CD4-positive, alpha-beta T cell (primary cell): ENCODE results near the gene ELF1. TPM values are rescaled to one million over a fixed set of nuclear protein-coding genes. Genes with fewer than 3 reads are reported as not detected.

ENCODE experiments used
- ATAC-seq: fragments of 200-7000 bp; cut with Tn5 transposase; one replicate; pipeline ENCODE4 v1.10.0; 2022; ENCODE audit warnings: mild to moderate bottlenecking; ENCODE audit not compliant: poor library complexity
- CTCF ChIA-PET: fragments of 350-600 bp; sonication (Branson Sonifier 250); formaldehyde crosslinking; loops from one replicate; lab custom pipeline; 2021; ENCODE audit warnings: antibody characterized with exemption, inconsistent platforms; lab: Charles Lee
- POLR2A ChIA-PET: fragments of 350-600 bp; sonication (Branson Sonifier 250); formaldehyde crosslinking; loops from one replicate; lab custom pipeline; 2021; ENCODE audit warnings: antibody characterized with exemption, inconsistent platforms; lab: Charles Lee
- DNase-seq, 14 experiments: peaks; one replicate each; pipeline ENCODE4 v3.0.0-alpha.2; 2013 to 2020; ENCODE audit warnings: mixed read lengths in 2 of 14
- H3K27ac ChIP-seq, 2 donors: one replicate each; pipeline versions ENCODE4 v1.5.1 to v1.7.0; 2013; ENCODE audit warnings: low read length in 2 of 2, low read depth in 1 of 2, mild to moderate bottlenecking in 1 of 2
- H3K27me3 ChIP-seq, 2 experiments: 1 replicate in 1 of 2; 2 replicates in 1 of 2; pipeline versions ENCODE4 v1.6.1 to v1.7.0; 2013; ENCODE audit warnings: low read length in 2 of 2, control low read depth in 1 of 2, mild to moderate bottlenecking in 1 of 2, moderate library complexity in 1 of 2; ENCODE audit not compliant: insufficient read depth in 2 of 2, control insufficient read depth in 1 of 2
- H3K36me3 ChIP-seq: one replicate; pipeline ENCODE4 v1.6.1; 2013; ENCODE audit warnings: low read length, control low read depth; ENCODE audit not compliant: insufficient read depth
- H3K4me1 ChIP-seq: one replicate; pipeline ENCODE4 v1.6.1; 2013; ENCODE audit warnings: low read length, control low read depth; ENCODE audit not compliant: insufficient read depth
- H3K4me3 ChIP-seq: one replicate; pipeline ENCODE4 v1.5.1; 2013; ENCODE audit warnings: mild to moderate bottlenecking, low read length, moderate library complexity
- H3K9me3 ChIP-seq, 2 experiments: 1 replicate in 1 of 2; 2 replicates in 1 of 2; pipeline versions ENCODE4 v1.6.1 to v1.7.0; 2013; ENCODE audit warnings: low read length in 2 of 2, mild to moderate bottlenecking in 2 of 2, control low read depth in 1 of 2, moderate library complexity in 1 of 2; ENCODE audit not compliant: control insufficient read depth in 1 of 2, insufficient read depth in 1 of 2
- H3K27ac Mint-ChIP-seq: one replicate; pipeline ENCODE4 v1.8.0; 2020; ENCODE audit warnings: mixed read lengths
- H3K27me3 Mint-ChIP-seq: one replicate; pipeline ENCODE4 v1.8.0; 2021; ENCODE audit warnings: mixed read lengths
- H3K36me3 Mint-ChIP-seq: one replicate; pipeline ENCODE4 v1.8.0; 2021; ENCODE audit warnings: low read depth, mixed read lengths
- H3K4me1 Mint-ChIP-seq: one replicate; pipeline ENCODE4 v1.8.0; 2021; ENCODE audit warnings: low read depth, mixed read lengths
- H3K4me3 Mint-ChIP-seq: one replicate; pipeline ENCODE4 v1.8.0; 2020; ENCODE audit warnings: mild to moderate bottlenecking, mixed read lengths
- H3K9me3 Mint-ChIP-seq: one replicate; pipeline ENCODE4 v1.8.0; 2020; ENCODE audit warnings: mixed read lengths
- CTCF ChIP-seq: fragments of 200-600 bp; IDR thresholded peaks from one replicate; pipeline ENCODE4 v1.8.0; 2022; ENCODE audit warnings: antibody characterized with exemption, mild to moderate bottlenecking
- intact Hi-C, 2 experiments: fragments of 100-400 bp; cut with DNase I in 1 of 2; cut with micrococcal nuclease in 1 of 2; formaldehyde crosslinking; loops; one replicate each; pipeline versions ENCODE4 v1.15.1 to v1.9.0; 2023 to 2025; cut with DNase I, micrococcal nuclease
- total RNA-seq, 174 experiments: library from RNA in 2 of 174; stranded (reverse) in 2 of 174; gene quantifications; one replicate each; pipeline ENCODE4 v1.2.3 and lab custom pipeline; 2021 to 2026

The ELF1 gene
- total RNA-seq, 2 experiments from 2014 or later, result 354 to 358 TPM

DNA sequence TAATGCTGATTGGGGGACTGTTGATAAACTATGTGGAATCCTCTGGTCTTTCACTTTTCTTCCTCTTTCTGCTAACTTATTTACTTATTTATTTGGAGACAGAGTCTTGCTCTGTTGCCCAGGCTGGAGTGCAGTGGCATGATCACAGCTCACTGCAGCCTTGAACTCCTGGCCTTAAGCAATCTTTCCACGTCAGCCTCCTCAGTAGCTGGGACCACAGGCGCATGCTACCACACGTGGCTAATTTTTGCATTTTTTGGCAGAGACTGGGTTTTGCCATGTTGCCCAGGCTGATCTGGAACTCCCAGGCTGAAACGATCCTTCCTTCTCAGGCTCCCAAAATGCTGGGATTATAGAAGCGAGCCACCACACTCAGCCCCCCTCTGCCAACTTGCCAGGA, 77.5 kb downstream of the ELF1 start:
- H3K36me3 ChIP-seq, result peaks cover 91% of the 10 kb centered on the region
- ChIA-PET CTCF (no interaction called here), POLR2A (interaction anchor here (1.8 kb wide), 1 partner anchor 20 kb away, joined by 7 read pairs; no protein-coding TSS in a partner anchor)
- H3K9me3 Mint-ChIP-seq, result no peaks in the 10 kb centered on the region
- ATAC-seq (no peak), DNase-seq (no peak)
- H3K36me3 Mint-ChIP-seq, result peaks cover 98% of the 10 kb centered on the region
- H3K4me1 Mint-ChIP-seq, result peaks cover 63% of the 10 kb centered on the region
- H3K9me3 ChIP-seq, result no peaks in the 10 kb centered on the region
- H3K27me3 ChIP-seq, result no peaks in the 10 kb centered on the region
- H3K4me3 ChIP-seq, result no peak overlapping the region
- intact Hi-C loops, result no loop called here
- no peak for TF ChIP-seq CTCF
- no peak overlapping the region for H3K27ac ChIP-seq
- H3K27ac Mint-ChIP-seq, result peak overlapping the region; percentile 61
- H3K27me3 Mint-ChIP-seq, result no peaks in the 10 kb centered on the region
- no peaks in the 10 kb centered on the region for H3K4me1 ChIP-seq
- H3K4me3 Mint-ChIP-seq, result no peak overlapping the region

- intact Hi-C loops, result no loop called here
Measured at GRCh38 chr13:40940841-40941240, 78.3 kb downstream of the ELF1 start.

GRCh38 chr13:40933508-40934204, 85.5 kb downstream of the ELF1 start:
- CTCF ChIA-PET, result interaction anchor here (1.1 kb wide), 1 partner anchor 32 kb away, joined by 3 read pairs; no protein-coding TSS in a partner anchor
- Mint-ChIP-seq H3K4me1 (peaks cover 44% of the 10 kb centered on the region), H3K27ac (peak overlapping the region; percentile 57), H3K4me3 (peak overlapping the region; percentile 42), H3K36me3 (peaks cover 92% of the 10 kb centered on the region), H3K9me3 (no peaks in the 10 kb centered on the region), H3K27me3 (no peaks in the 10 kb centered on the region)
- intact Hi-C loops, result no loop called here
- ATAC-seq (no peak), DNase-seq (peak in 1 of 14 experiments; percentile 17)
- Histone ChIP-seq H3K9me3 (no peaks in the 10 kb centered on the region), H3K36me3 (peaks cover 75% of the 10 kb centered on the region), H3K27me3 (no peaks in the 10 kb centered on the region), H3K4me1 (peaks cover 6% of the 10 kb centered on the region), H3K27ac (no peak overlapping the region), H3K4me3 (no peak overlapping the region)
- TF ChIP-seq CTCF, result no peak
- POLR2A ChIA-PET, result interaction anchor here (1.3 to 3.3 kb wide), 2 partner anchors 13 to 126 kb away, joined by 4 to 13 read pairs; no protein-coding TSS in a partner anchor

More at GRCh38 chr13:40940841-40941240, 78.3 kb downstream of the ELF1 start:
- no peaks in the 10 kb centered on the region for H3K9me3 ChIP-seq
- no peak for ATAC-seq
- no peaks in the 10 kb centered on the region for H3K27me3 Mint-ChIP-seq
- H3K27ac Mint-ChIP-seq, result peak overlapping the region; percentile 61
- DNase-seq, result no peak
- H3K4me1 Mint-ChIP-seq, result peaks cover 61% of the 10 kb centered on the region
- no peak overlapping the region for H3K4me3 ChIP-seq
- ChIA-PET CTCF (no interaction called here), POLR2A (interaction anchor here (1.8 kb wide), 1 partner anchor 19 kb away, joined by 7 read pairs; no protein-coding TSS in a partner anchor)
- no peak overlapping the region for H3K27ac ChIP-seq
- H3K4me3 Mint-ChIP-seq, result no peak overlapping the region
- H3K36me3 ChIP-seq, result peaks cover 89% of the 10 kb centered on the region
- no peak for TF ChIP-seq CTCF
- H3K4me1 ChIP-seq, result no peaks in the 10 kb centered on the region
- no peaks in the 10 kb centered on the region for H3K27me3 ChIP-seq
- H3K9me3 Mint-ChIP-seq, result no peaks in the 10 kb centered on the region
- H3K36me3 Mint-ChIP-seq, result peaks cover 97% of the 10 kb centered on the region
